ENCODE data around the gene KCNV2.

- no peak for TF ChIP-seq EZH2 (IDR thresholded peaks at IDR 0.05; ENCODE audit: borderline replicate concordance, insufficient read depth, low read depth, low read length, poor library complexity, severe bottlenecking)
- TF ChIP-seq, protein P1, sequence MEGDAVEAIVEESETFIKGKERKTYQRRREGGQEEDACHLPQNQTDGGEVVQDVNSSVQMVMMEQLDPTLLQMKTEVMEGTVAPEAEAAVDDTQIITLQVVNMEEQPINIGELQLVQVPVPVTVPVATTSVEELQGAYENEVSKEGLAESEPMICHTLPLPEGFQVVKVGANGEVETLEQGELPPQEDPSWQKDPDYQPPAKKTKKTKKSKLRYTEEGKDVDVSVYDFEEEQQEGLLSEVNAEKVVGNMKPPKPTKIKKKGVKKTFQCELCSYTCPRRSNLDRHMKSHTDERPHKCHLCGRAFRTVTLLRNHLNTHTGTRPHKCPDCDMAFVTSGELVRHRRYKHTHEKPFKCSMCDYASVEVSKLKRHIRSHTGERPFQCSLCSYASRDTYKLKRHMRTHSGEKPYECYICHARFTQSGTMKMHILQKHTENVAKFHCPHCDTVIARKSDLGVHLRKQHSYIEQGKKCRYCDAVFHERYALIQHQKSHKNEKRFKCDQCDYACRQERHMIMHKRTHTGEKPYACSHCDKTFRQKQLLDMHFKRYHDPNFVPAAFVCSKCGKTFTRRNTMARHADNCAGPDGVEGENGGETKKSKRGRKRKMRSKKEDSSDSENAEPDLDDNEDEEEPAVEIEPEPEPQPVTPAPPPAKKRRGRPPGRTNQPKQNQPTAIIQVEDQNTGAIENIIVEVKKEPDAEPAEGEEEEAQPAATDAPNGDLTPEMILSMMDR (IDR thresholded peaks at IDR 0.05) = no peak
Observed at GRCh38 chr9:2730971-2731370, 13.7 kb downstream of the KCNV2 start.

Measured in B cell (primary cell).